Activated CD4-positive, CD25-positive, alpha-beta regulatory T cell (primary cell): Measurements from ENCODE around the gene PIGM.

Experiments used
- DNase-seq, 4 experiments: peaks; one replicate each; lab custom pipeline; 2025; lab: John Stamatoyannopoulos, UW

Gene PIGM

GRCh38 chr1:160031365-160032164, at the start of gene PIGM:
Gene PIGM (minus strand): TSS chr1:160031990. CDS start chr1:160031739, 251 bp downstream.
- DNase-seq = peak; percentile 86 to 91 (median 88)

- no peak for DNase-seq
These were observed 49.6 kb upstream of the PIGM start, which contains the start of gene KCNJ9 for GRCh38 chr1:160081261-160081936. Gene KCNJ9 (plus strand): TSS chr1:160081538. CDS start chr1:160084031, 2,493 bp downstream.

- DNase-seq = no peak
These were observed 48.8 kb upstream of the PIGM start for GRCh38 chr1:160080381-160081100.

- no peak for DNase-seq
These were observed 47.7 kb upstream of the PIGM start for GRCh38 chr1:160079448-160079847.

GRCh38 chr1:160078512-160079195, 46.9 kb upstream of the PIGM start:
- DNase-seq = peak in 2 of 4 experiments; percentile 23 to 33

GRCh38 chr1:160077486-160077885, 45.7 kb upstream of the PIGM start:
- DNase-seq = no peak

- DNase-seq = no peak
These were observed 44.5 kb upstream of the PIGM start for GRCh38 chr1:160076295-160076694.

- DNase-seq = no peak
These were observed 44.0 kb upstream of the PIGM start for GRCh38 chr1:160075836-160076235.

- DNase-seq = no peak
These were observed 43.1 kb upstream of the PIGM start for GRCh38 chr1:160074865-160075264.

GRCh38 chr1:160071289-160071688, 39.5 kb upstream of the PIGM start:
- no peak for DNase-seq

- DNase-seq = peak; percentile 9 to 38 (median 28)
These were observed 38.7 kb upstream of the PIGM start for GRCh38 chr1:160070243-160071163.

- no peak for DNase-seq
These were observed 37.9 kb upstream of the PIGM start, which contains the start of gene KCNJ10 for GRCh38 chr1:160069460-160070231. Gene KCNJ10 (minus strand): TSS chr1:160070160. CDS start chr1:160042532, 27,628 bp downstream.

- DNase-seq = no peak
These were observed 36.4 kb upstream of the PIGM start for GRCh38 chr1:160068225-160068624.

- no peak for DNase-seq
These were observed 35.3 kb upstream of the PIGM start for GRCh38 chr1:160066829-160067745.

GRCh38 chr1:160064746-160065145, 33.0 kb upstream of the PIGM start:
- DNase-seq = no peak

- DNase-seq = no peak
These were observed 32.4 kb upstream of the PIGM start for GRCh38 chr1:160064164-160064563.

GRCh38 chr1:160063176-160063575, 31.4 kb upstream of the PIGM start:
- DNase-seq = no peak

- no peak for DNase-seq
These were observed 30.4 kb upstream of the PIGM start for GRCh38 chr1:160062230-160062532.
